Measurements from ENCODE around the gene CMKLR1.

The CMKLR1 gene

DNA sequence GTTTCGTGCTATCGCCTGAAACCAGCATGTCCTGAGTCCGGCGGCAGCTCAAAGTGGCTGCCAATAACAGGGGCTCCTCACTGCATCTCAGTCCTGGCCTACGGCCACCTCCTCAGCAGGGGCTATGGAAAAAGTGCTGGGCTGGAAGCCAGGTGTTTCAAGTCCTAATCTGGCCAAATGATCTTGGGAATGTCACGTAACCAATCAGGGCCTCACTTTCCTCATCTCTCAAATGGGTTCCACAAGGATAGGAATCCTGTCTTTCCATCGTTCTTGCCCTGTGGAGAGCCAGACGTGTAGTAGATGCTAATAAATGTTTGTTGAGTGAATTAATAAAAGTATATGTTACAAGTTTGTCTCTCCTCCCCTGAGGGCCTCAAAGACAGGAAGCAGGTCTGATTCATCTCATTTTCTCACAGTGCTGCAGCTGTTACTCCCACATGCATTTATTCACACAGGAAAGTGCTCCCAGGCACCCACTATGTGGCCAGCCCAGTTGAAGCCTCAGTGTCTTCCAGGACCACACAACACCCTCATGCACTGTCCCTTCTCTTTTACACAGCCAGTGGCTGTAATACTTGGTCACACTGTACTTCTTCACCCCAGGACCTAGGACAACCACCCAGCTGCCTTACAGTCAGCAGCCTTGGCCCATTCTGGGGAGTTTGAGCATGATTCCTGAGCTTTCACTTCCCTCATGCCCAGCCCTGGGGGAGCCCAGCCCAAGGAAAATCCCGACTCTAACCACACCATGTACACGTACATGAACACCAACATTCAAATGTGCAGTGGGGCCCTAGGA, 5.0 kb downstream of the CMKLR1 start:
- DNase-seq: no peak

- no peak for DNase-seq
These were observed 6.2 kb downstream of the CMKLR1 start for GRCh38 chr12:108332791-108333382.

GRCh38 chr12:108328420-108328819, 10.7 kb downstream of the CMKLR1 start:
- DNase-seq: peak; percentile 50

DNA sequence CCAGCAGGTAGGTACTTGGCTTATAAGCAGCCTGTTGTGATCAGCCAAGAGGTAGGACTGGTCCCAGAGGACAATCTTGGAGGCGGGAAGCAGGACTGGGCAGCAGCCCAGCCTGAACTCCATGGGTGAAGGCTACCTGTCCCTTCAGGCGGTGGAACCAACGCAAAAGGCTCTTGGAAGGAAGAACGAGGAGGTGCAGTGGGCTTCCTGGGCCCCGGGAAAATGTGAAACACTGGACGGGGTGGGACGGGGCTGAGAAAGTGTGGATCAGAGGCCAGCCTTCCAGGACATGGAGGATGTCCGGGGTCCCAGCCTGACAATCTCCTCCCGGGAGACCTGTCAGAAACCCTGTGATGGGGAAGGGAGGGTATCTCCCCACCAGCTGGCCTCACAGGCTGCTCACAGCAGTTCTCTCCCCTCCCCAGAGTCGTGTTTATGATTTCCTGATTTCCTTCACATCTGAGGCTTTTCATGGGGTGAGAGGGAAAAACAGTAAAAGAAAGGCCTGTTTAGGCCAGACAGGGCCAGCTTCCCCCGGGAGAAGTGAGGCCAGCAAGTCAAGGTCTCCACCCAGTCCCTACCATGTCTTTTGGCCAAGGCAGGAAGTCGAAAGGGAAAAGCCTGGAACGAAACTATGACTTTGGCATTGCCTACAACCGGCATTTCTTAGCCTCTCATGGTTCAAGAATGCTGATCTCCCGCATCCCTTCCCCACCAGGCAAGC, 11.3 kb downstream of the CMKLR1 start:
- no peak for DNase-seq

GRCh38 chr12:108326254-108326750, 12.8 kb downstream of the CMKLR1 start:
- DNase-seq: no peak

GRCh38 chr12:108325549-108325948, 13.6 kb downstream of the CMKLR1 start:
- DNase-seq: no peak

DNA sequence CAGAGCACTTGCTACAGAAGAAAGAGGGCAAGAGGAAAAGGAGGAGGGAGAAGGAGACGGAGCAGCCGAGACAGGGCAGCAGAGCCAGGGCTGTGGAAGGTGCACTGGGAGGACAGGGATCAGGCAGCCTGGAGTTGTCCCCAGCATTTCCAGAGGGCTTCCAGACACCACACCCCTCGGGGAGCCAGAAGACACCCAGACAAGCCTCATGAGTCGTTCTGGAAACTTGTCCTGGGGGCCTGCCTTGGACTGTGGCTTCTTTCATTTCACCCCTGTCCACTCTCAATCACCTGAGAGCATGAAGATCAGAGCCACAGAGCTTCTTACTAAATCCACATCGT, 14.1 kb downstream of the CMKLR1 start:
- DNase-seq: no peak

DNA sequence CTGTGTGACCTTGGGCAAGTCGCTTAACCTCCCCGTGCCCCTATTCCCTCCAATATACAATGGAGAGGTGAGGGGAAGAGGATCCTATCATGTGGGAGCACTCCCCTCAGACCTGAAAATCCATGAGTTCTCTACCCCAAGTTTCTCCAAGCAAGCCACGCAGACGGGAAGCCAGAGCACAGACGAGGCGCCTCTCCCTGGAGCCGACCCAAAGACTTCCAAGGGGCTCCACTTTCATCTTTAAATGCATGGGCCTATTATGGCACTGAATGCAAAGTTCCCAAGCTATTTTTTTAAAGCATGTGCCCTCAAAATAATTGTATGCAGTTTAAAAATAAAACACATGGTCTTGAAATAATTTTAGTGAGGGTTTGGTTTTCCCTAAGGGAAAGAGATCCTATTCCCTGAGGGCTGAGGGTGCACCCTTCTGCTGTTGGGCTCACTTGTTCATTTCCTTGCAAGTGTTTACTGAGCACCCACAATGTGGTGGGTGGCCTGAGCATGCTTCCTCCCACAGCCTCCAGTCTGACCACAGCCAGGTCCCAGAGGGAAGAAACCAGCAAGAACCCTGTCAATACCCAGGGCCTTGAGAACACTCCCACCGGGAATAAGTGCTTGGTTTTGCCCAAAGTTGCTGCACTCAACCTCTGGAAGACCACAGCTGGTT, 14.6 kb downstream of the CMKLR1 start:
- no peak for DNase-seq

DNA sequence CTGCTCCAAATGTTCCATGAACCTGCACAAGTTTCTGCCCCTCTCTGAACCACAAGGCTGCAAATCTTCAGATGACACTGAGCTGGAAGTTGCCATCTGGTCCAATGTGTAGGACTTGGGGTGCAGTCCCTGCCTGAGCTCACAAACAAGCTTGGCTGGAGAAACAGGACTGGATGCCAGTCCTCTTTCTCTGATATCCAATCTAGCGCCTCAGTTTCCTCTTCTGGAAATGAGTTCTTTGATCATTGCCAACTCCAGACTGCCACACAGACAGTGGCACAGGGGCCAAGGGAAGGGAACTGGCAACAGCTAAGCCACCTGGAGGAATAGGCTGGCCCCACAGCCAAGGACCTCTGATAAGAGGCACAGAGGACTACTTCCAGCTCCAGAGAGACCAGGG, 15.5 kb downstream of the CMKLR1 start:
- no peak for DNase-seq

DNA sequence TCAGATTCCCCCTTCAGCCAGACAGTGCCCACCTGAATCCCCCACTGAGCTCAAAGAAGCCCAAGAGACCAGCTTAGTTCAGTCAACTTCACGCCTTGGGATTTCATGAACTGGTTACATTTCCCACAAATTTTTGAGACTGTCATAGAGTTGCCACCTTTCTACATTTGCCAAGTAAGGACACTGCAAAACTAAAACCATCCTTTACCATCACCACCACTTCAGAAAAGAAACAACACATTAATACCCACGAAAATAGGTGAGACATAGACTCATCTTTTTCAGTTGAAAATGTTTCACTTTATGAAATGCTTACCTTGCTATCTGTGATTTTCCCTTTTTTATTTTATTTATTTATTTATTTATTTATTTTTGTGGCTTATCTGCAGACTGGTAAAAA, 16.1 kb downstream of the CMKLR1 start:
- no peak for DNase-seq

- DNase-seq: no peak
These were observed 17.4 kb downstream of the CMKLR1 start for GRCh38 chr12:108321688-108322087.

- DNase-seq: no peak
These were observed 18.4 kb downstream of the CMKLR1 start for GRCh38 chr12:108320507-108321293.

GRCh38 chr12:108319277-108320234, 19.6 kb downstream of the CMKLR1 start:
- no peak for DNase-seq

DNA sequence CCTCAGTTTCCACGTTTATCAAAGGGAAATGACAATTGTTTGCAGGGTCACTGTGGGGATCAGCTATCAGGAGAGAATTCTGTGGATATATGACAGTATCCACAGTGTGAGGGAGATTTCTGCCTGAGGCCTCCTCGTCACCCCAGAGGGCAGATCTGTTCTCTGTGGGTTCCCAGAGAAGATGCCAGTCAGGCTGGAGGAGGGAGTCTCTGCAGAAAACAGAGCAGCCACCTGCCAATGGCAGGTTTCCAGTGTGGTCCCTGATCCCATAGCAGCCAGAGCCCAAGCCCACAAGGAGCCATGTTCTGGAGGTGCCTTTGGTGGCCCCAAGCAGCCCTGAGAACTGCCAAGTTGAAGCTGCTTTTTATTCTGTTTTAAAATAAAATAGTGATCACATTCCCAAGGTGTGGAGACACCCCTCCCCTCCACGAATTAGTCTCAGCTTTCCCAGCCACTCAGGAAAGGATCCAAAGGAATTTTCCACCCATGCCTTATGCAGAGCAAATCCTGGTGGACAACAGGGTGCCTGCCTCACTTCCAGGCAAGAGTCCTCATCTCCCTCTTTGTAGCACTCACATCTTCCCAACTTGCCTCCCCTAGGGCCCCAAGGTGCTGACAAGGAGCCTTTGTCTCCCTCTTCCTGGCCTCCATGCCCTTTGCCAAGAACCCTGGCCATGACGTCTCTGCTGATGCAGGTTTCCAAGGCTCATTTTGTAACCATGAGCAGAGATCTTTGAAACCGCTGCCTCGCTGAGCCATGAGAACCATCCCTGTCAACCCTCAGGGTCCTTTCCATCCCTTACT, 20.4 kb downstream of the CMKLR1 start:
- DNase-seq: no peak

GRCh38 chr12:108317308-108318234, 21.5 kb downstream of the CMKLR1 start:
- no peak for DNase-seq

GRCh38 chr12:108316176-108317086, 22.7 kb downstream of the CMKLR1 start:
- DNase-seq: no peak

DNA sequence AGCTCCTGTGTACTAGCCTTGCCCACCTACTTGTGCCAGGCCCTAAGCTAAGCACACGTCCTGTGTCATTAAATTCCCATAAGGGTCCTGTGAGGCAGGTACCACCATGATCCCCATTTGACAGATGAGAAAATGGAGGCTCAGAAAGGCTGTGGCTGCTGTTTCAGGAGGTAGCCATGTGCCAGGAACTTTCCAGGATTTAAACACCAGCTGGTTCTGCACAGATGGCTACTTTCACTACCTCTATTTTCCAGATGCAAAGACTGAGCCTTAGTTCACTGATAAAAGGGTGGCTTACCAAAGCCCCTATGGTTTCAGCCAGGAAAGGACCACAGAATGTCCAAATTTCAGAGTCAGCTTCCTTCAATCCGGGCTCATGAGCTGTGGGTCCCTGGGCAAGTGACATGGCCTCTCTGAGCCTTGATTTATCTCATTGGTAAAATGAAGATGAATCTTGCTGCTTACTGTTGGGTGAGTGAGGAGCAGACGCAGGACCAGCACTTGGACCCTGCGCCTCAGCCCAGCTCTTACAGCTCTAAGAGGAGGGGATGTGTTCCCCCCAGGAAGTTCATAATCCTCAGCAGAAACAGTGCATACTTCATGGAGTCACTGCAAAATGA, 23.5 kb downstream of the CMKLR1 start:
- no peak for DNase-seq
